GM18508 (cell line): Measurements from ENCODE around the gene JMJD8.

Experiments used
- ATAC-seq: cut with Tn5 transposase; IDR thresholded peaks from one replicate; pipeline ENCODE4 v1.9.1; 2021; ENCODE audit warnings: moderate number of reproducible peaks; ENCODE audit not compliant: insufficient read depth, unreplicated experiment

The JMJD8 gene

DNA sequence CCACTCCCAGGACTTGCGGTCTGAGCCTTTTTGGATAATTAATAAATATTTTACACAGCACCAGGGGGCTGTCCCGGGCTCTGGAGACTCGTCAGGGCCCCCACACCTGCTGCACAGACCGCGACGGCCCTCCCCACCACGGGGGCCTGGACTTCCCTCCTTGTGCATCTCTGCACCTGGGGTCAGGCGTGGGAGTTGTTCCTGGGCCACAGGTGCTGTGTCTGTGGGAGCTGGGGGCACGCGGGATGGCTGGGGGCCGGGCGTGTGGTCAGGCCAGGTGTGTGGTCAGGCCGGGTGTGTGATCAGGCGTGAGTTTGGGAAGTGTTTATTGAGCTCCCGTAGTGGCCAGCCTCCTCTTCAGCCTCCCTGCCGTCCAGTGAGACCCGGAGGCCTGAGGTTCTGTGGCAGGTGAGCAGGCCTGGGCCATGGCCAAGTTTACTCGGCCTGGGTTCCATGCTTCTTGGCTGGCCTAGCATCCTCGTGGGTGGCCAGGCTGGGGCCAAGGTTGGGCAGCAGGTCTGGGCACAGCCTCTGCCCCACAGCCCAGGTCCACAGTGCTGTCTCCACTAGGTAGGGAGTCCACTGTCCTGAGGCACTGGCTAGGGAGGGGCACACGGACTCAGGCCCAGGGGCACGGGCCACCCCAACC, 5.8 kb downstream of the JMJD8 start:
- no peak for ATAC-seq

DNA sequence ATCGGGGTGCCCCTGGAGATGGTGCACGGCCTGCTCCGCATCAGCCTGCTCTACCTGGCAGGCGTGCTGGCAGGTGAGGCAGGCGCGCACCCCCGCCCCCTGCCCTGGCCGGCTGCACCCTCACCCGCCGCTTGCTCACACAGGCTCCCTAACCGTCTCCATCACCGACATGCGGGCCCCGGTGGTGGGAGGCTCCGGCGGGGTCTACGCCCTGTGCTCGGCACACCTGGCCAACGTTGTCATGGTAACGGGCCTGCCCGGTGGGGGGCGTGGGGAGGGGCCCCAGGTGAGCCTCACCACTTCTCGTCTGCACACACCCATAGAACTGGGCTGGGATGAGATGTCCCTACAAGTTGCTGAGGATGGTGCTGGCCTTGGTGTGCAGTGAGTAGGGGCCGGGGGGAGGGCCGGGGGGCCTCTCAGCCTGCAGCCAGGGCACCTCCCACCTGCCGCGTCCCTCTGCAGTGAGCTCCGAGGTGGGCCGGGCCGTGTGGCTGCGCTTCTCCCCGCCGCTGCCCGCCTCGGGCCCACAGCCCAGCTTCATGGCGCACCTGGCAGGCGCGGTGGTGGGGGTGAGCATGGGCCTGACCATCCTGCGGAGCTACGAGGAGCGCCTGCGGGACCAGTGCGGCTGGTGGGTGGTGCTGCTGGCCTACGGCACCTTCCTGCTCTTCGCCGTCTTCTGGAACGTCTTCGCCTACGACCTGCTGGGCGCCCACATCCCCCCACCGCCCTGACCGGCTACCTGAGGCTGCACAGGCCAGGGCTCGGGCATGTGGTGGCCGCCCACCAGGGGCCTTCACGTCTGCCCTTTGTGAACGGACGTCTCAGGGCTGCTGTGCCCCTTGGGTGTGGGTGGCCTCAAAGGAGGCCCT, 6.6 kb downstream of the JMJD8 start:
- ATAC-seq: no peak

DNA sequence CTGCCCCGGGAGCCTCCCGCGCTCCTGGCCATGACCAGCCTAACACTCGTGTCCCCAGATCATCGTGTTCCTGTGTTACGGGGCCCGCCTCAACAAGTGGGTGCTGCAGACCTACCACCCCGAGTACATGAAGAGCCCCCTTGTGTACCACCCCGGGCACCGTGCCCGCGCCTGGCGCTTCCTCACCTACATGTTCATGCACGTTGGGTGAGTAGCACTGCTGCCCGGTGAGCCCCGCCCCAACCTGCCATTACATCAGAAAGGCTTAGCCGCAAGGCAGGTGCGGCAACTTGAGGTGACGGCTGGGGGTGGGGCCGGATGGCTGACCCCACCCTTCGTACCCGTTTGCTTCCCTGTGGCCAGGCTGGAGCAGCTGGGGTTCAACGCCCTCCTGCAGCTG, 7.2 kb downstream of the JMJD8 start:
- no peak for ATAC-seq

DNA sequence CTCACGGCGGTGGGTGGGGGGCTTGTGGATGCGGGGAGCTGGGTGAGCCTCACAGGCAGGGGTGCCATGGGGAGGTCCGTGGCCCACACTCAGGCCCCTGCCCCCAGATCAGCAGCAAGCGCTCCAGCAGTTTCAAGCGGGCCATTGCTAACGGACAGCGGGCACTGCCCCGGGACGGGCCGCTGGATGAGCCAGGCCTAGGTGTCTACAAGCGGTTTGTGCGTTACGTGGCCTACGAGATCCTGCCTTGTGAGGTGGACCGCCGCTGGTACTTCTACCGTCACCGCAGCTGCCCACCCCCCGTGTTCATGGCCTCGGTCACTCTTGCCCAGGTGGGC, 7.6 kb downstream of the JMJD8 start:
- no peak for ATAC-seq

DNA sequence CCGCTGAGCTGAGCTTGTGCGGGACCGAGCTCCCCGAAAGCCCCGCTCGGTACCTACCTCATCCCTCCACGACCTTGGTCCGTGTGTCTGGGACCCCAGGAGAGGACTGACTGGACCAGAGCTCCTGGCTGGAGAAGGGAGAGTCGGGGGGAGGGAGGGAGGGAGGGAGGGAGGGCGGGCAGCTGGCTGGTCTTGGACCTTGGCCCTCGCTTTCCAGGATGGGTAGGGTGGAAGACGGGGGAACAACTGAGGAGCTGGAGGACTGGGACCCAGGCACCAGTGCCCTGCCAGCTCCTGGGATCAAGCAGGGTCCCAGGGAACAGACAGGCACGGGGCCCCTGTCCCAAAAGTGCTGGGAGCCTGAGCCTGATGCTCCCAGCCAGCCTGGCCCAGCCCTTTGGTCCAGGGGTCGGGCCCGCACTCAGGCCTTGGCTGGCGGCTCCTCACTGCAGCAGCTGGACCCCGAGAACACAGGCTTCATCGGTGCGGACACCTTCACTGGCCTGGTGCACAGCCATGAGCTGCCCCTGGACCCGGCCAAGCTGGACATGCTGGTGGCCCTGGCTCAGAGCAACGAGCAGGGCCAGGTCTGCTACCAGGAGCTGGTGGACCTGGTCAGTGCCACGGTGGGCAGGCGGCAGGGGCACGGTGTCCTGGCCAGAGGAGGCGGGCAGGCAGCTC, 8.1 kb downstream of the JMJD8 start:
- no peak for ATAC-seq

DNA sequence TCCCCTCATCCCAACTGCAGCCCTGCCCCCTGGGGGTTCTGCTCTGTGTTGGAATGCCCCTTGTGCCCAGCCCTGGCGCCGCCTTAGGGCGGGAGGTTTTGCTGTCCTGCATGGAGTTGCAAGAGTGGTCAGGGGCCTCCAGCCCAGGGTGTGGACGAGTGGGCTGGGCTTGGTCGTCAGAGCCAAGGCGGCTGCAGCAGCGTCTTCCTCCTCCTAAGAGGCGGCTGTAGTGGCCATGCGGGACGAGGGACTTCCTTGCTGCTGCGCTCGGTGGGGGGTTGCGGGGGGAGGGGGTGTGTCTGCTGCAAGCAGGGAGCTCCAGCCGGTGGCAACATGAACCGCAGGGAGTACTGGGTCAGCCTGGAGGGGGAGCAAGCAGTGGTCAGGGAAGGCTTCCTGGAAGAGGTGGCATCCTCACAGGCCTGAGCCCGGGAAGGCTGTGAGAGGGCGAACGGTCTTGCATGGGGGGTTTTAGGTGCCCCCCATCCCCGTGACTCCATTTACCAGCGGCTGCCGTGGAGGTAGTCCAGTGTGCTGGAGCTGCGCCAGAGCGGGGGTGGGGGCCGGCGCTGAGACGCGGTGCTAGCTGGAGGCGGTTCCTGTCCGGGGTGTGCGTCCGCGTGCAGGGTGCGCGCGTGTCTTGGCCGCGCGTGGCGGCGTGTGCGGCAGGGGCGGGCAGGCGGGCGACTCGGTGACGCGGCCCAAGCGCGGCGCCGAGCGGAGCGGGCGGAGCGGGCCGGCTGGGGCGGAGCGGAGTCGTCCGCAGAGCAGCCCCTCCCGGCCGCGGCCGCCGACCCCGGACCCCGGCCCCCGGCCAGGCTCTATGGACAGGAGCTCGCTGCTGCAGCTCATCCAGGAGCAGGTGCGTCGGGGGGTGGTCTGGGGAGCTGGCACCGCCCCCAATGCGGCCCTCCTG, 8.9 kb downstream of the JMJD8 start, which contains the start of gene RHBDL1:
TSS of gene RHBDL1 (plus strand) at position 704 of the 916 bp plus-strand sequence. CDS start at position 824, 120 bp downstream.
- ATAC-seq: no peak

DNA sequence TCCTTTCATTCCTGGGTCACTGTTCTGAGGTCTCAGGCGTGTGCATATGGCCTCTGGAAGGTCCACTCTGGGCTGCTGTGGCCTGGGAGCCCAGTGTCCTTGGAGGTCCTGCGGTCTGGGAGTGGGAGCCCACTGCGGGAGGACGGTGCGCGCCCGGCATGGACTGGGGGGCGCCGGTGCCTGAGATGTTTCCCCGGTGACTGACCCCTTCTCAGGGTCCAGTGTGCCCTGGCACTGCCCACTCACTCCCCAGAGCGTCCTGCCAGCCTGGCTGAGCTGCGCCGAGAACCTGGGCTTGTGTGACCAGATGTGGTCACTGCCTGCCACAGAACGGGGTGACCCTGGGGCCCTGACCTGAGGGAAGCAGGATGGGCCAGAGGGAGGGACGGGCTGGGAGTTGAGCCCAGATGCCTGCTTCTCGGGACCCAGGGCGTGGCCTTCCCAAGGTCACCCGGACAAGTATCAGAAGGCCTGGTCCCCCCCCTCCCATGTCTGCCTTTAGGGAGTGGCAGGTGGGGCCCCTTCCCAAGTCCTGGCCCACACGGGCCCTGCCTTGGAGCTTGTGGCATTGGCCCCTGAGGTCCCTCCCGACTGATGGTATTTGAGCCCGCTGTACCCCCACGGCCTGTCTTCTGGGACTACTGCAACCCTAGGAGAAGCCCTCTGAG, 9.8 kb downstream of the JMJD8 start:
- no peak for ATAC-seq

DNA sequence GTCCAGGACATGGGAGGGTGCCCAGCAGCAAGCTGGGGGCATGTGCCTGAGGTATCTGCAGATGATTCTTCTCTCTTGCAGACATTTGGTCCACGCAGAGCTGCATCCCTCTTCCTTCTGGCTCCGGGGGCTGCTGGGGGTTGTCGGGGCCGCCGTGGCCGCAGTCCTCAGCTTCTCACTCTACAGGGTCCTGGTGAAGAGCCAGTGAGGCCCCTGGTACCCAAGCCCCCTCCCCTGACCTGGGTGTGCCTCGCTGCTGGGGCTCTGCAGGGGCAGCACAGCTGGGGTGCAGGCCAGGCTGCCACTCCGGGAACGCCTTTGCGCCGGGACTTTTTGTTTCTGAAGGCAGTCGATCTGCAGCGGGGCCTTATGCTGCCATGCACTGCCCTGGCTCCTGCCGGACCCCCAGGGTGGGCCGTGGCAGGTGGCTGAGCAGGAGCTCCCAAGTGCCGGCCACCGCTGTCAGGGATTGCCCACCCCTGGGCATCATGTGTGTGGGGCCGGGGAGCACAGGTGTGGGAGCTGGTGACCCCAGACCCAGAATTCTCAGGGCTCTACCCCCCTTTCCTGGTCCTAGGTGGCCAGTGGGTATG, 10.6 kb downstream of the JMJD8 start:
- no peak for ATAC-seq

DNA sequence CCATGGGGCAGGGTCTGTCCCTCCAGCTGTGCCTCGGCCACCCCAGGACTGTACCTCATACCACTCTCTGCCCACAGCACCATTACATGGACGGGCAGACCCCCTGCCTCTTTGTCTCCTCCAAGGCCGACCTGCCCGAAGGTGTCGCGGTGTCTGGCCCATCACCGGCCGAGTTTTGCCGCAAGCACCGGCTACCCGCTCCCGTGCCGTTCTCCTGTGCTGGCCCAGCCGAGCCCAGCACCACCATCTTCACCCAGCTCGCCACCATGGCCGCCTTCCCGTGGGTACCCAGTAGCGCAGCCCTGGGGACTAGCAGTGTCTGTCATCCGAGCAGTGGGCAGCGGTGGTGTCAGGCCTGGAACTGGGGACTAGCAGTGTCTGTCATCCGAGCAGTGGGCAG, 11.3 kb downstream of the JMJD8 start:
- ATAC-seq: no peak

DNA sequence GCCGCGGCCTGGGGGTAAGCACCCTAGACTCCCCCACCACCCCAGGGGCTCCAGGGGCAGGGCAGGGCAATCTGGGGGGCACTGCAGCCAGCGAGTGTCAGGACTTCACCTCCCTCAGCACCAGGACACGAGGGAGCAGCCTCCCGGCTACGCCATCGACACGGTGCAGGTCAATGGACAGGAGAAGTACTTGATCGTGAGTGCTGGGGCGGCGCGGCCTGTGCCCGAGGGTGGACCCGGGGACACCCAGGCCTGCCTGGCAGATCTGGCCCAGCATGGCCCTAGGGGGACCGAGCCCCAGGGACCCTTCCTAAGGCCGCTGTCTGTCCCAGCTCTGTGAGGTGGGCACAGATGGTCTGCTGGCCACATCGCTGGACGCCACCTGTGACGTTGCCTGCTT, 11.8 kb downstream of the JMJD8 start:
- ATAC-seq: no peak

DNA sequence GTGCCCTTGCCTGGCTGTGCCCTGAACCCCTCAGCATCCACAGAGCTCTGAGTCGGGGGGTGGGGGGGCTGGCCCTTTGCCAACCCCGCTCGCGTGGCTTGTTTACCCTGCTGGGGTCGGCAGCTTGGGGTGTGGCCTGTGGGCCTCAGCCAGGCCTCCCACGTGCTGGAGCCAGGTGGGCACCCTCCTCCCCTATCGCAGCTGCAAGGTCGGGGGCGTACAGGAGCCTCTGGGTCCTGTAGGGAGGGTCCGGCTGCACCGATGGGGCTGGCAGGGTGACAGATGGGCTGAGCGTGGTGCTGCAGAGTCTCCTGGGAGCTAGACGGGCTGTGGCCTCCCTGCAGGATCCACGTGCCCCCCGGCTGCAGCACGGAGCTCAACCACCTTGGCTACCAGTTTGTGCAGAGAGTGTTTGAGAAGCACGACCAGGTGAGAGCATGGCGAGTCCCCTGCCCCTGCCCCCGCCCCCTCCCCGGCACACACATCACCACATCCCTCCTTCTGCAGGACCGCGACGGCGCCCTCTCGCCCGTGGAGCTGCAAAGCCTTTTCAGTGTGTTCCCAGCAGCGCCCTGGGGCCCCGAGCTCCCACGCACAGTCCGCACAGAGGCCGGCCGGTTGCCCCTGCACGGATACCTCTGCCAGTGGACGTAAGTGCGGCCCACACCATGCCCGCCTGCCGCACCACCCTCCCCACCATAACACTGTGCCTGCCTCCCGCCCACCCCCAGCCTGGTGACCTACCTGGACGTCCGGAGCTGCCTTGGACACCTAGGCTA, 12.6 kb downstream of the JMJD8 start:
- no peak for ATAC-seq

DNA sequence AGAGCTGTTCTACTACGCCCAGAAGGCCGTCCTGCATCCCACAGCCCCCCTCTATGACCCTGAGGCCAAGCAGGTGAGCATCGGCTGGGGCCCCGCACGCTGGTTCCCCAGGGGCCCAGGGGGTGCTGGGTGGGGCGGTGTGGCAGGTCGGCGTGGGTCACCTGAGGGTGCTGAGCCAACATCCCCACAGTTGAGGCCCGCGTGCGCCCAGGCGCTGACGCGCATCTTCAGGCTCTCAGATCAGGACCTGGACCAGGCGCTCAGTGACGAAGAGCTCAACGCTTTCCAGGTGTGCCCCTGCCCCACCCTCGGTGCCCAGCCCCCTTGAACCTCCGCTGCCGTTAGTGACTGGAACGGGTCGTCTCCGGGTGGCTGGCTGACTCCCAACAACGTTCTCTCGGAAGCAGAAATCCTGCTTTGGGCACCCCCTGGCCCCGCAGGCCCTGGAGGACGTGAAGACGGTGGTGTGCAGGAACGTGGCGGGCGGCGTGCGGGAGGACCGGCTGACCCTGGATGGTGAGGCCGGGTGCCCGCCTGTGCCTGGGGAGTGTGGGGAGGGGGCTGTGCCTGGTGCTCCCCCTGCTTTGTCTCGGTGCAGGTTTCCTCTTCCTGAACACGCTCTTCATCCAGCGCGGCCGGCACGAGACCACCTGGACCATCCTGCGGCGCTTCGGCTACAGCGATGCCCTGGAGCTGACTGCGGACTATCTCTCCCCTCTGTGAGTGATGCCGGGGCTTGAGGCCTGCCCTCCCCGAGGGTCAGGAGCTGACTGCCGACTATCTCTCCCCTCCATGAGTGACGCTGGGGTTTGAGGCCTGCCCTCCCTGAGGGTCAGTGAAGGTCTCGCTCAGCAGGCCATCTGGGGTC, 13.4 kb downstream of the JMJD8 start:
- no peak for ATAC-seq

DNA sequence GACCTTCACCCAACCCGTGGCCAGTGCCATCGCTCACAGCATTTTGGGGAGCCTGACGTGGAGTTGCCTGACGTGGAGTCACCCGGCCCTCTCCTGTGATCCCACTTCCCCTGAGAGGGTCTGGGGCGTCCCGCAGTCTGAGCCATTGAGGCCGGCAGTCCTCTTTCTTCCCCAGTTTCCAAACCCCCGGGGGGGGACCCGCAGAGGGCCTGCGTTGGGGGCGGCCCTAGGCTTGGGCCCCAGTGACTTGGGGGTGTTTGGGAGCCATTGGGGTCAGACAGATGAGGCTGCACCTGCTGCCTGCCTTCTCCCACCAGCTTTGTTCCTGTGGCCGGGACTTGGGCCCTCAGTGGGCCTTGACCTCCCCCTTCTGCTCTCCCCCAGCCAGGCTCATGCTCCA, 14.5 kb downstream of the JMJD8 start:
- ATAC-seq: no peak

DNA sequence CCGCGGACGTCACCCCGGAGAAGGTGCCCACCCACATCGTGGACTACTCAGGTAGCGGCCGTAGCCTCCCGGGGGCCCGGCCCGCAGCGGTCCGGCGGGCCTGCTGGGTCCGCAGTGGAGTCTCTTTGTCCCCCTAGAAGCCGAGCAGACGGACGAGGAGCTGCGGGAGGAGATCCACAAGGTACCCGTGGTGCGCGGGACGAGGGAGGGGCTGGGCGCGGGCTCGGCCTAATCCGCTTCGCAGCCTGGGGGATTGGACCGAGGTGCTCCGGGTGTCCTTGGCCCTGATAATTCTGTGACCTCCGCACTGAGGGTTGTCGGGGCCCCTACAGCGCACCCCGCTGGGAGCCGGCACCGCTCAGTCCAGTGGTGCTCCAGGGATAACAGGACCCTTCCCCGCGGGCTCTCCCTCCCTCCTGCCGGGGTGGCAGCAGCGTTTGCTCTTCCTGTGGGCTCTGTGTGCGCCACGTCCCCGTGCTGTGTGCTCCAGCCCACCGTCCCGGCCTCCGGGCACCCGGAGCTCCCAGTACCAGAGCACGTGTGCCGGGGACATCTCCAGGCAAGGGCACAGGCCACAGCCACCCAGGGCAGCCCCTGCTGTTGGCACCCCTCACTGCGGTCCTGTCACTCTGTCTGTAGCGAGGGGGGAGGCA, 15.5 kb downstream of the JMJD8 start:
- ATAC-seq: no peak

DNA sequence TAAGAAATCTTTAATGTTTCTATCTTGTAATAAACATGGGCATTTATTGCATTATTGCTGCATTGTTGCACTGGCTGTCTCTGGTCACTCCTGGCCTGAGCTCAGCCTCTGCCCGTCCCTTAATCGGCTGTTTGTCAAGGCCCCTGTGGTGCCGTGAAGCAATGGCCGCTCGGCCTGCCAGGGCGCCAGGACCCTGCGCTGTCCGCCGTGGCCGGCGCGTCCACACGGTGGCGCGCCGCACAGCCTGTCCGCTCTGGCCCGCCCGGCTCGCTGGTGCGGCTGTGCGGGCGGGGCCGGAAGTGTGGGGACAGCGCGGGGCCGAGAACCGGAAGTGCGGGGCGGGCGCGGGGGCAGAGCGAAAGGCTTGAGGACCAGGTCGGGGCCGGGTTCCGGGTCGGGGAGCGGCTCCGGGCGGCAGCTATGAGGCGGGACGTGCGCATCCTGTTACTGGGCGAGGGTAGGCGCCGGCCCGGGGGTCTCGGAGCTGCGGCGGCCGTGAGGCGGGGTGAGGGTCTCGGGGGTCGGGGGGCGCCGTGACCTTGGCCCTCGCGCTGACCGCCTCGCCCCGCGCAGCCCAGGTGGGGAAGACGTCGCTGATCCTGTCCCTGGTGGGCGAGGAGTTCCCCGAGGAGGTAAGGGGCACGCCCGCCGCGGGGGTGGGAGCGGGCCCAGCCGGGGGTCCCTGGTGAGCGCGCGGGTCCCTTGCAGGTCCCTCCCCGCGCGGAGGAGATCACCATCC, 16.2 kb downstream of the JMJD8 start, which contains the start of gene RHOT2:
TSS of gene RHOT2 (plus strand) at position 353 of the 739 bp plus-strand sequence. CDS start at position 421, 68 bp downstream.
- no peak for ATAC-seq

DNA sequence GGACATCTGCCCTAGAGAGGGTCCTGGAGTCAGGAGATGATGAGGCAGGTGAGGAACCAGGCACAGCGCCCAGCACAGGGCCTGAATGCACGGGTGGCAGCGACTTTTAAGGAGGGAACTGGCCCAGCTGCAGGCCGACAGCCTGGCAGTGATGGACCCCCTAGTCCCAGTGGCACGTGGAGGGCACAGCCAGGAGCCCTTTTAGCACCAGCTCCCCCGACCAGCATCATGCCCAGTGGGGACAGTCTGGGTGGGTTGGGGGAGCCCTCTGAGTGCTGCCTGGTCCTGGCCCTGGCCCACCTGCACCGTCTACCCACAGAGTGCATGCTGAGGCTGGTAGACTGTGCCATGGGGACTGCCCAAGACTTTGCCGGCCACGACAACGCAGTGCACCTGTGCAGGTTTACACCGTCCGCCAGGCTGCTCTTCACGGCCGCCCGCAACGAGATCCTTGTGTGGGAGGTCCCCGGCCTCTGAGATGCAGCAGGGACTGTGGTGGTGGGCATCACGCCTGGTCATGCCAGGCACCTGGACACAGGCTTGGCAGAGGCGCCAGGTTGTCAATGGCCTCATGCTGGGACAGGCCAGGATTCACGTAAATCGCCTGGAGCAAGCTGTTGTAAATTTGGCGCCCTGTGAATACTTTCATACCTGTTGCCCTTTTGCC, 16.9 kb downstream of the JMJD8 start:
- ATAC-seq: no peak
